ENCODE results near the gene SLC22A12.

DNA sequence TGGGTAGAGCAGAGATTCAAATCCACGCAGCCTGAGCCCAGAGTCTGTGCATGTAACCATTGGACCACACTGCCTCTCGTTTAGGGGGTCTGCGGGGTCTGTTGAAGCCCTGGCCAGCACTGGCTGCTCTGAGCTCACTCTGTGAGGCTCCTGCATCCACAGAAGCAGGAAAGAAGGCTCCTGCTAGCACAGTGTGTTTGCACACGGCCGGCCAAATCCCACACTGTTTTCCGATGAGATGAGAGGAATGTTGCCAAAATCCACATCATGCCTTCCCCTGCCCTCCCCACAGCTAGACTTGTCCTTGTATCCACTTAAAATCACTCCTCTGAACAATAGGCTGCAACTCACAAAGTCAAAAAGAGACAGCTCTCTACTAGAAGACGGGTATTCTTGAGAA is 10.6 kb upstream of the SLC22A12 start:
- TF ChIP-seq POLR2A (IDR thresholded peaks at IDR 0.05; ENCODE audit: low read length) (no peak), GATA1 (IDR thresholded peaks at IDR 0.05; ENCODE audit: low read depth, low read length) (no peak)

Data from erythroblast (primary cell).